Right lobe of liver (tissue), 4 donors: ENCODE data around the gene EDN2.

Experiments used
- POLR2A ChIP-seq: fragments of 450-650 bp; IDR thresholded peaks from one replicate; pipeline ENCODE4 v1.6.1; 2017; ENCODE audit warnings: antibody characterized with exemption, mild to moderate bottlenecking
- TF ChIP-seq, protein P1 (sequence below), 4 donors: fragments of 200-600 bp in 3 of 4; fragments of 450-650 bp in 1 of 4; IDR thresholded peaks; one replicate each; pipeline versions ENCODE4 v1.5.1 to v1.8.0; 2016 to 2022; ENCODE audit warnings: antibody characterized with exemption in 4 of 4, mild to moderate bottlenecking in 2 of 4
- donor health status: DM: no; HTN: no; CAD: no.
- donor health status: DM: no; HTN: no; CAD: no.
- donor health status: DM: no; HTN: yes; CAD: no.

DNA sequence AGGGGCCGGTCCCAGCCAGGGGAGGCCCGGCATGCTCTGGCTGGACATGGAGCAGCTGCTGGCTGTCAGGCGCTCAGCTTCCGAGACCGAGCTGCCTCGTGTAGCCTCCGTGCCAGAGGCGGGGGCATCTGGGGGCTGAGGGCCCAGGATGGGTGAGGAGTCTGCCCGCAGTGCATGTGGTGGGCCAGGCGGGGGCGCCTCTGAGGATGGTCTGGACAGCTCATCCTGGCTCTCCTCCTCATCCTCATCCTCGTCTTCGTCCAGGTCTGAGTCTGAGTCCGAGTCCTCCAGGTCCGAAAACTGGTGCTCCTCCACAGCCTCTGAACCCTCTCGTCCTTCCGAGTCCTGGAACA lies 28.9 kb upstream of the EDN2 start:
- TF ChIP-seq, protein P1, sequence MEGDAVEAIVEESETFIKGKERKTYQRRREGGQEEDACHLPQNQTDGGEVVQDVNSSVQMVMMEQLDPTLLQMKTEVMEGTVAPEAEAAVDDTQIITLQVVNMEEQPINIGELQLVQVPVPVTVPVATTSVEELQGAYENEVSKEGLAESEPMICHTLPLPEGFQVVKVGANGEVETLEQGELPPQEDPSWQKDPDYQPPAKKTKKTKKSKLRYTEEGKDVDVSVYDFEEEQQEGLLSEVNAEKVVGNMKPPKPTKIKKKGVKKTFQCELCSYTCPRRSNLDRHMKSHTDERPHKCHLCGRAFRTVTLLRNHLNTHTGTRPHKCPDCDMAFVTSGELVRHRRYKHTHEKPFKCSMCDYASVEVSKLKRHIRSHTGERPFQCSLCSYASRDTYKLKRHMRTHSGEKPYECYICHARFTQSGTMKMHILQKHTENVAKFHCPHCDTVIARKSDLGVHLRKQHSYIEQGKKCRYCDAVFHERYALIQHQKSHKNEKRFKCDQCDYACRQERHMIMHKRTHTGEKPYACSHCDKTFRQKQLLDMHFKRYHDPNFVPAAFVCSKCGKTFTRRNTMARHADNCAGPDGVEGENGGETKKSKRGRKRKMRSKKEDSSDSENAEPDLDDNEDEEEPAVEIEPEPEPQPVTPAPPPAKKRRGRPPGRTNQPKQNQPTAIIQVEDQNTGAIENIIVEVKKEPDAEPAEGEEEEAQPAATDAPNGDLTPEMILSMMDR (IDR thresholded peaks at IDR 0.05), result peak in 1 of 4 donors; percentile 9
- no peak for TF ChIP-seq POLR2A
